ENCODE results near the gene HMGCS2.

The HMGCS2 gene

GRCh38 chr1:119748040-119748439 lies 20.7 kb downstream of the HMGCS2 start:
- DNase-seq = no peak

DNA sequence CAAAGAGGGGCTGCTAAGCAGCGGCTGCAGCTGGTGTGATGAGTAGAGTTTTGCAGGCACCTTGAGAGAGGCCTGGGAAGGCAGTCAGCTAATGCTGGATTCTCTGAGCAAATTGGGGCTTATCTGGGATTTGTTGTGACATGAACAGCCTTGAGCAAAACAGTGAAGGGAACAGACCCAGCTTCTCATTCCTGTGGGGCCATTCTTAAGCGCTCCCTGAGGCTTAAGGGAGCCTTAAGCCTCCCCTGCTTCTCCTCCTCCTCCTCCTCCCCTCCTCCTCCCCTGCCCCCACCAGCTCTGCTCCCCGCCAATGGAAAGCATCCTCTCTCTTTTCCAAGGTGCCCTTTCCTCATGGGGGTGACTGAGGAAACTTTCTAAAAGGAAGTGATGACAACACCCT lies 21.3 kb downstream of the HMGCS2 start:
- DNase-seq = no peak

GRCh38 chr1:119745034-119745433 lies 23.7 kb downstream of the HMGCS2 start:
- no peak for DNase-seq

DNA sequence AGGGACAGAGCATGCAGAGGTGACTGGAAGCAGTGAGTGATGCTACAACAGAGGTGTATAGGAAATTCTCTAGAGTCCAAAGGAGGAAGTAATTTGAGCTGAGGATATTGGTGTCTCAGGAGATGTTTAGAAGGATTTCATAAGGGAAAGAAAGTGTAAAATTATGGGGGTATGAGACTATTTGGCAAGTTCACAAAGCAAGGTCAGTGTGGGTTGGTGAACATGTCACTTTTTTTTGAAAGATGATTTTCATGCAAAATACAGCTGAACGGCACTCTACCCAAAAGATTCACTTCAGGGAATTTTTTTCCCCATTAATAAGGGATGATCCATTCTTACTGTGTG lies 24.1 kb downstream of the HMGCS2 start:
- no peak for DNase-seq

GRCh38 chr1:119743776-119744597 lies 24.7 kb downstream of the HMGCS2 start:
- DNase-seq = peak; percentile 30

GRCh38 chr1:119743308-119743707 lies 25.4 kb downstream of the HMGCS2 start:
- DNase-seq = no peak

GRCh38 chr1:119742677-119743076 lies 26.0 kb downstream of the HMGCS2 start:
- no peak for DNase-seq

- no peak for DNase-seq
These were observed 26.5 kb downstream of the HMGCS2 start for GRCh38 chr1:119742202-119742601.

GRCh38 chr1:119740896-119741780 lies 27.6 kb downstream of the HMGCS2 start:
- no peak for DNase-seq

DNA sequence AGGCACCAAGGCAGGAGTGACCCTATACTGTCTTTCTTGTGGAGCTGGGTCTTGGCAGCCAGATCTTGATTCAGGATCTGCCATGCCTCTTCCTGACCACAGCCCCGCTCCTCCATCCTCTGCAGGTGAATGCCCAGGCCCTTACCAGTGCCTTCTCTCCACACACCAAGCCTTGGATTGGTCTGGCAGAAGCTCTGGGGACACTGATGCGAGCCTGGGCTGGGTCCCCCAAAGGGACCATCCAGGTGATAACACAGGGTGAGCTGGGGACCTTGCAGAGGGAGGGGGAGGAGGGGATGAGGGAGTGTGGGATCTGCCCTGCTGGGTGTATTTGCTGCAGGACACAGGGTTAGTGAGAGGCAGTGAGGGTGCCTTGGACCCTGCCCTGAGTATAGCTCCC lies 28.4 kb downstream of the HMGCS2 start:
- no peak for DNase-seq

GRCh38 chr1:119739150-119739549 lies 29.6 kb downstream of the HMGCS2 start:
- no peak for DNase-seq

GRCh38 chr1:119738100-119738720 lies 30.5 kb downstream of the HMGCS2 start:
- DNase-seq = no peak

DNA sequence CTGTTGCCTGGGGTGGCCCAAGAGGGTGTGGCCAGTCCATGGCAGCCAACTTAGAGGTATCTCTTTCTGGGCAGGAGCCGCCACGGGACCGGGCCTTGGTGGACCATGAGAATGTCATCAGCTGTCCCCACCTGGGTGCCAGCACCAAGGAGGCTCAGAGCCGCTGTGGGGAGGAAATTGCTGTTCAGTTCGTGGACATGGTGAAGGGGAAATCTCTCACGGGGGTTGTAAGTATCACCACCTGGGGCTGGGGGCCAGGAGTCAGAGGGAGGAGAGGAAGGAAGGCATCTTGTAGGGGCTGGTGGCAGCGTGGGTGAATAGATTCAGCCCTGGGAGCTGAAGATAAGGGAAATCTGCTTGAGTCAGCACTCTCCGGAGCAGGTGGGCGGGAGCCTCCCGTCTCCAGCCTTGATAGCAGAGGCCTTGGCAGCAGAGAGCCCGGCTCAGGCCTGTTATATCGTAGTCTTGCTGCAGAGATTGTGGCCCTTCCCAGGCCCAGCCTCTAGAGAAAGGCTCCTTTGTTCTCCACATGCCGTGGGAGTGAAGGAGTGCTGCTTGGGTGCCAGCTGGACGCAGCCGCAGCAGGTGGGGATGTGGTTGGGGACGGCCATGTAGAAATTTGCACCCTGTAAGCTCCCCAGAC lies 31.5 kb downstream of the HMGCS2 start:
- DNase-seq = no peak

DNA sequence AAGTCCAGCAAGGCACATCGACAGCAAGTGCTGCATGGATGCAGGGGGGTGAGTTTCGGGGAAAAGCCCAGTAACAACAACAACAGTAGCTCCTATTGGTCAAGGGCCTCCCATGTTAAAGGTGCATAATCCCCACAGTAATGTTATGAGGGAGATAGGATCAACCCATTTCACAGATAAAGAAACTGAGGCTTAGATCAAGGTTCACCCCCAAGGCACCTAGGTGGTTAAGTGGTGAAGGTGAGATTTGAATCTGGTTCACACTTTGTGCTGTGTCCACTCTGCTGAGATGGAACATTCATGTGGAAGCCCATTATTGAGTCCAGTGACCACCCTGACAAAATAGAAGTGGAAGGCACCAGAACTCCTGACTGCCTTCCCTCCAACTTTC lies 32.1 kb downstream of the HMGCS2 start:
- DNase-seq = no peak

DNA sequence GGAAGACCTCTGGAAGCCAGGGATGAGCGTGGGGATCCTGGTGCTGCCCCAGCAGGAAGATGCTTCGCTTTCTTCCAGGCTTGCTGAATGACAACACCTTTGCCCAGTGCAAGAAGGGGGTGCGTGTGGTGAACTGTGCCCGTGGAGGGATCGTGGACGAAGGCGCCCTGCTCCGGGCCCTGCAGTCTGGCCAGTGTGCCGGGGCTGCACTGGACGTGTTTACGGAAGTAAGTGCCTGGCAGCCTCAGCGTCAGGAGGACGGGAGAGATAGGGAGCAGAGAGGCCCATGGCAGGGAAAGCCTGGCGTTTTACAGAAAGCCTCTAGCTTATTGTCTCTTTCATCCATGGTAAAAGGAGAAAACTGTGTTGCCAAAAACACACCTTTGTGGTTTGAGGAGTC lies 33.5 kb downstream of the HMGCS2 start:
- no peak for DNase-seq

- no peak for DNase-seq
These were observed 35.0 kb downstream of the HMGCS2 start for GRCh38 chr1:119733754-119734153.

DNA sequence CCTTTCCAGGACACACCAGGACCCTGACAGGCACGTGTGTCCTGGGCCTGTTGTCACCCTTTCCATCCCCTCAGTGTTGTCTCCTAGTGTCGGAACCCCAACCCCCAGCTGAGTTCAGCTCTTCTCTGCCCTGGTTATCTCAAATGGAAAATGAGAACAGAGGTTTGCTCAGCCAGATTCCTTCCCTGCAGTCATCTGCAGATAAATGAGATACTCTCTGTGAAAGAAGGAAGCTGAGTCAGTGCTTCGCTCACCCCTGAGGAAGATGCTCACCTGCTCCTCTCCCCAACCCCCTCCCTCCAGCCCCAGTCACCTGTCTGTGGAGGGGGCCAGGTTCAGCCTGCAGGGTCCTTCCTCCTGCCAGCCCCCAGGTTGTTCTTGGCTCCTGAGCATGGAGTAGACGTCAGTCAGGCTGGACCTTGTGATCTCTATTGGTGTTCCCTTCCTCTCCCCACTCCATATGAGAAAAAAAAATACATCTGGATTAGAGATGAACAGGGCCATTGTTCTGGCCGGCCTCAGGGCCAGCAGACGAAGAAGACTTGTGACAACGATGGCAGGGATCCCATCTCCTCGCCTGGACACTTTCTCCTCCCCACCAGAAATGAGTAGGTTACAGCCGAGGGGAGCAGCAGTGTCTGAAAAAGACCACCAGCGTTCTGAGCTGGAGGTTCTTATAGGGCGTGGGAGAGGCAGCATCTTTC lies 36.1 kb downstream of the HMGCS2 start:
- DNase-seq = no peak

DNA sequence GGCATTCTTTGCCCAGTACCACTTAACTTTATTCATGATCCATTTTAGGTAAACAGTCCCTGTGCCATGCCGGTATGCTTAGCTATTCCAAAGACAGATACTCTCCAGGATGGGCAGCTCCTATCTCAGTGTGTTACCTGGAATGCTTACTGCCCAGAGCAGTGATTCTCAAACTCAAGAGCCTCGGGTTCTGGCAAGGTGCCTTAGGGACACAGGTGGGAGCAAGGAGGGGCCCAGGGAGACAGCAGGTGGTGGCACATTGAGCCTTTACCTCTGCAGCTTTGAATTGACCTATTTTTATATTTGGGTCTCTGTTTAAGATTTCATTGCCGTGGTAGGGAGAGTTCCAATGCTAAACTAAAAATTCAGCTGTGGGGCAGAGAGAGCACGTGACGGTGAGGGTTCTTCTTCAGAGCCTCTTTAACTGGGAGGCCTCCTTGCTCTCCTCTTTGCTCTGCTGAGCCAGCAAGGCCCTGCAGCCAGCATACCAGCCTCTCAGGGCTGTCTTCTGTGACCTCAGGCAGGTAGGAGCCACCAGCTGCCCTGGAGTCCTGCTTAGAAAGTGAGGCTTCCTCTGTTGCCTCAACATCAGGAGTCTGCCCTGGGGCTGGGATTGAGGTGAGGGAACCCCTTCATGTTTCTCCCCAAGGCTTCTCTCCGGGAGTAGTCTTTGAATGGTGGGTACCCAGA lies 36.8 kb downstream of the HMGCS2 start:
- no peak for DNase-seq

GRCh38 chr1:119731060-119731459 lies 37.6 kb downstream of the HMGCS2 start:
- DNase-seq = no peak

DNA sequence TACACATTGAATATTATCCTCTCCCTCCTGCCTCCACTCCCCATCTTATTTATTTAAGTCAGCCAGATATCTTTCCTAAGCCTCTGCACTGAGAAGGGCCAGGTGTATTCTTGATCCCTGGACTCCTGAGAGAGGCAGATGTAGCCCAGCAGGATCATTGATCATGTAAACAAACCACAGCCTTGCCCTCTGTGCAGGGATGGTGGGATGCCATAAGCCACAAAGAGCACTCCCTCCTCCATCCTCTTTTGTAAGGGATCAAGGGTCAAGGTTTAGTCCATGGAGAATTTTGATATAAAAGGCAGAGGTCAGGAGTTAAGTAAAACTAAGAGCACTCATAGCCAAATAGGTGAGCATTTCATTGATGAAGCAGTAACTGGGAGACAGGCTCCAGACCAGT lies 39.7 kb downstream of the HMGCS2 start:
- no peak for DNase-seq

DNA sequence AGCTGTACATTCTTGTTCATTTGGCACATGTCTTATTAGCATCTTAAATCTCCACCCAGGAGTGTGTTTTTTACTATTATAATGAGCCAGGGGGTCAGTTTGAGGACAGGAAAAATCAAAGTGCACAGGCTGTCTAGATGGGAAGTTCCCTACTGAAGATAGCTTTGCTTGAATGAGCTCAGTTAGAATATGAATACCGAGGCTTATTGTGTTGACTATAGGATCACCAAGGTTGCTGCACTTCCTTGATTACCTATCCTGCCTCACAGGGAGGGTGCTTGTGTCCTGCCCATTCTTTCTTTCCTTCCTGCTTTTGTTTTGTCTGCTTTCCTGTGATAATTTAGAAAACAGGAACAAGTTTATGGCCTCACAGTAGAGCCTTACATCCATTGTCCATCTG lies 40.7 kb downstream of the HMGCS2 start:
- DNase-seq = no peak

GRCh38 chr1:119725626-119726025 lies 43.1 kb downstream of the HMGCS2 start:
- no peak for DNase-seq
